K562 (cell line): ENCODE data around the gene CHKB. TPM values are rescaled to one million over a fixed set of nuclear protein-coding genes. Genes with fewer than 3 reads are reported as not detected.

Experiments
- ATAC-seq: fragments of 200-7000 bp; cut with Tn5 transposase; 3 replicates; pipeline ENCODE4 v1.9.1; 2020; ENCODE audit warnings: moderate library complexity
- BruUV-seq: library from RNA; stranded (reverse); fragments of 400-500 nt; replicated peaks from 2 replicates; lab custom pipeline; 2021; lab: Mats Ljungman, UMichigan
- CTCF ChIA-PET: fragments of 300-600 bp; formaldehyde crosslinking; extraction: SDS; loops from one replicate; lab custom pipeline; 2021; ENCODE audit warnings: low intra/inter-chr PET ratio; lab: Yijun Ruan, JAX
- POLR2A ChIA-PET: fragments of 300-600, 350-650 bp; sonication (Branson Sonifier 250); formaldehyde crosslinking; extraction: SDS; loops from one replicate; lab custom pipeline; 2021; ENCODE audit warnings: antibody characterized with exemption, inconsistent platforms; lab: Yijun Ruan, JAX
- DNase-seq, 4 experiments: peaks; one replicate each; pipeline versions ENCODE4 v3.0.0 to v3.0.0-alpha.2; 2011 to 2018; ENCODE audit warnings: low spot score in 3 of 4, mixed read lengths in 3 of 4; ENCODE audit errors: extremely low read depth in 1 of 4
- FAIRE-seq: peaks from 2 replicates; lab custom pipeline; 2011; peaks lifted over from hg19 to GRCh38; lab: Jason Lieb, UNC
- H2AFZ ChIP-seq: 2 replicates; pipeline ENCODE4 v1.6.0; 2011; ENCODE audit warnings: low read depth, low read length, control low read depth, inconsistent platforms
- H3K27ac ChIP-seq: fragments of 200-600 bp; 3 replicates; pipeline ENCODE4 v1.8.0; 2011; ENCODE audit warnings: low read depth, mild to moderate bottlenecking, control low read depth, inconsistent platforms, low read length, moderate library complexity, mixed read lengths; ENCODE audit errors: extremely low read depth
- H3K27me3 ChIP-seq, 2 experiments: fragments of 300-600 bp in 1 of 2; 2 replicates in 1 of 2; 3 replicates in 1 of 2; pipeline versions ENCODE4 v1.6.0 to v1.8.0; 2011; ENCODE audit warnings: inconsistent platforms in 2 of 2, low read length in 2 of 2, mild to moderate bottlenecking in 1 of 2, mixed read lengths in 1 of 2, moderate library complexity in 1 of 2; ENCODE audit not compliant: control insufficient read depth in 2 of 2, insufficient read depth in 2 of 2
- H3K36me3 ChIP-seq: fragments of 300-600 bp; 3 replicates; pipeline ENCODE4 v1.8.0; 2011; ENCODE audit warnings: mild to moderate bottlenecking, low read length, inconsistent platforms; ENCODE audit not compliant: control insufficient read depth, insufficient read depth
- H3K4me1 ChIP-seq, 2 experiments: fragments of 200-600 bp in 1 of 2; replicated peaks in 1 of 2; 2 replicates in 1 of 2; 3 replicates in 1 of 2; pipeline versions ENCODE4 v1.5.1 to v1.8.0; 2011; ENCODE audit warnings: inconsistent platforms in 2 of 2, low read length in 2 of 2, mild to moderate bottlenecking in 1 of 2, mixed read lengths in 1 of 2, moderate library complexity in 1 of 2; ENCODE audit not compliant: control insufficient read depth in 2 of 2, insufficient read depth in 2 of 2
- H3K4me2 ChIP-seq: 2 replicates; pipeline ENCODE4 v1.6.1; 2011; ENCODE audit warnings: low read length, control low read depth, inconsistent platforms, mixed read lengths; ENCODE audit not compliant: insufficient read depth
- H3K4me3 ChIP-seq: fragments of 200-600 bp; sonication (generic), shearing (Covaris generic); 2 replicates; pipeline ENCODE4 v1.5.1; 2016; ENCODE audit warnings: control low read depth, inconsistent platforms
- H3K79me2 ChIP-seq: fragments of 200-600 bp; 3 replicates; pipeline ENCODE4 v1.8.0; 2011; ENCODE audit warnings: low read length, inconsistent platforms; ENCODE audit not compliant: control insufficient read depth, insufficient read depth
- H3K9ac ChIP-seq, 2 experiments: 2 replicates each; pipeline versions ENCODE4 v1.6.0 to v1.6.1; 2011; ENCODE audit warnings: low read depth in 2 of 2, low read length in 2 of 2, control low read depth in 1 of 2, inconsistent platforms in 1 of 2, mild to moderate bottlenecking in 1 of 2, mixed read lengths in 1 of 2; ENCODE audit not compliant: insufficient read depth in 1 of 2
- H3K9me1 ChIP-seq: one replicate; pipeline ENCODE4 v1.6.0; 2011; ENCODE audit warnings: inconsistent platforms, mild to moderate bottlenecking, low read length, moderate library complexity; ENCODE audit not compliant: control insufficient read depth, insufficient read depth
- H3K9me3 ChIP-seq: replicated peaks from 2 replicates; pipeline ENCODE4 v1.5.1; 2011; ENCODE audit warnings: low read depth, low read length, inconsistent platforms; ENCODE audit not compliant: control insufficient read depth, insufficient read depth
- H4K20me1 ChIP-seq: replicated peaks from 2 replicates; pipeline ENCODE4 v1.6.1; 2011; ENCODE audit warnings: low read length, inconsistent platforms, mixed read lengths; ENCODE audit not compliant: control insufficient read depth, insufficient read depth
- ARNT ChIP-seq, 2 experiments: fragments of 450-650 bp; IDR thresholded peaks; 2 replicates each; pipeline ENCODE4 v1.6.1; 2016; ENCODE audit warnings: mild to moderate bottlenecking in 1 of 2
- KDM4B ChIP-seq, 2 experiments: fragments of 450-650 bp in 1 of 2; sonication (generic) in 1 of 2; IDR thresholded peaks; 2 replicates each; pipeline ENCODE4 v1.6.1; 2016 to 2017; ENCODE audit warnings: borderline replicate concordance in 2 of 2, antibody characterized with exemption in 1 of 2, low read depth in 1 of 2, mild to moderate bottlenecking in 1 of 2
- MCM7 ChIP-seq, 2 experiments: fragments of 450-650 bp; IDR thresholded peaks; 2 replicates each; pipeline ENCODE4 v1.6.1; 2016 to 2018
- RBBP5 ChIP-seq: fragments of 200-600 bp; sonication (generic); IDR thresholded peaks from 2 replicates; pipeline ENCODE4 v1.6.1; 2012; ENCODE audit warnings: borderline replicate concordance, mild to moderate bottlenecking, low read length, control low read depth, inconsistent platforms; ENCODE audit not compliant: insufficient read depth, poor library complexity, severe bottlenecking
- RERE ChIP-seq: sonication (generic); formaldehyde crosslinking; IDR thresholded peaks from 2 replicates; pipeline ENCODE4 v1.8.0; 2023; ENCODE audit warnings: missing genetic modification reagents, mild to moderate bottlenecking, borderline replicate concordance
- ZMIZ1 ChIP-seq, 2 experiments: fragments of 150-350 bp in 1 of 2; IDR thresholded peaks; 2 replicates each; pipeline ENCODE4 v1.6.1; 2012 to 2016; ENCODE audit warnings: low read depth in 2 of 2, low read length in 2 of 2, mild to moderate bottlenecking in 1 of 2, moderate library complexity in 1 of 2
- WGBS: fragments of 100-300 bp; shearing (Covaris generic); methylation state at CpG from one replicate; pipeline ENCODE4 v1.1.6; 2016; ENCODE audit warnings: low coverage, mixed read lengths; ENCODE audit not compliant: insufficient coverage; ENCODE audit errors: missing lambda C conversion rate; 5-methylcytosine and 5-hydroxymethylcytosine counted together
- in situ Hi-C: fragments of 300-500 bp; cut with MboI; formaldehyde crosslinking; loops from 4 replicates; pipeline ENCODE4 v1.15.0; 2018; ENCODE audit warnings: inconsistent platforms, mixed read lengths
- intact Hi-C: fragments of 100-400 bp; cut with micrococcal nuclease; formaldehyde crosslinking; loops from 2 replicates; pipeline ENCODE4 v1.14.2; 2022
- polyA plus RNA-seq, 8 experiments: library from polyadenylated mRNA; depleted of rRNA in 4 of 8; stranded (reverse) in 5 of 8; unstranded in 3 of 8; fragments of >200 nt; fragmentation: Nextera tagmentation in 2 of 8; fragmentation: Illumina TruSeq in 1 of 8; extraction: Ambion mirVana in 2 of 8; extraction: Trizol in 1 of 8; gene quantifications; 2 replicates each; pipeline versions ENCODE4 v1.2.1 to v1.2.3, GENCODE V29; 2011 to 2014; ENCODE audit warnings: inconsistent platforms in 1 of 8, missing spikeins in 1 of 8
- total RNA-seq, 7 experiments: library from RNA; depleted of rRNA in 6 of 7; stranded (reverse); fragments of >200 nt in 6 of 7; fragmentation: Illumina TruSeq in 2 of 7; extraction: Trizol in 2 of 7; gene quantifications; 2 replicates each; pipeline versions ENCODE4 v1.2.1 to v1.2.3, GENCODE V29; 2011 to 2021; ENCODE audit warnings: low replicate concordance in 1 of 7

CHKB gene
- total and polyA plus RNA-seq, 9 of the 15 experiments (the other 6 are each of a cell fraction or from before 2014, with no cell fraction given): 2.7 to 31.0 (median 11.0) TPM

GRCh38 chr22:50595189-50595588 is 12.5 kb upstream of the CHKB start:
- peaks cover 0 to 4% of the 10 kb centered on the region in 2 experiments; a peak in 2 of 5 replicates for H3K4me1 ChIP-seq
- peaks cover 7 to 27% of the 10 kb centered on the region in 2 experiments; a peak in 3 of 5 replicates for H3K27me3 ChIP-seq
- H3K9ac ChIP-seq: no peak overlapping the region
- no peak for TF ChIP-seq ZMIZ1 (IDR thresholded peaks at IDR 0.05; ENCODE audit: low read depth in 2 of 2, low read length in 2 of 2)
- TF ChIP-seq RBBP5: no peak
- TF ChIP-seq KDM4B (IDR thresholded peaks at IDR 0.05; ENCODE audit: borderline replicate concordance in 2 of 2, low read depth in 1 of 2): no peak
- no peak for TF ChIP-seq RERE (CRISPR knock-in tag)
- TF ChIP-seq MCM7 (IDR thresholded peaks at IDR 0.05): no peak
- no peak for TF ChIP-seq ARNT (IDR thresholded peaks at IDR 0.05)
- ATAC-seq: no peak
- H3K4me2 ChIP-seq: no peak overlapping the region
- DNase-seq: no peak
- peaks cover 3% of the 10 kb centered on the region; the same call in 1 of the 2 replicates for H4K20me1 ChIP-seq
- no peak overlapping the region for H3K4me3 ChIP-seq
- POLR2A ChIA-PET: no interaction called here
- BruUV-seq: no TSS peak
- no peaks in the 10 kb centered on the region for H3K9me1 ChIP-seq
- FAIRE-seq: no peak
- WGBS: 0% methylated on average over 3 of the region's 3 CpGs
- H3K79me2 ChIP-seq: no peaks in the 10 kb centered on the region
- CTCF ChIA-PET: no interaction called here
- intact Hi-C loops: no loop called here
- H3K9me3 ChIP-seq: no peaks in the 10 kb centered on the region
- in situ Hi-C loops: no loop called here
- no peak overlapping the region for H3K27ac ChIP-seq
- H3K36me3 ChIP-seq: no peaks in the 10 kb centered on the region
- no peak overlapping the region for H2AFZ ChIP-seq
